ENCODE data around the gene NR6A1. TPM values are rescaled to one million over a fixed set of nuclear protein-coding genes. Genes with fewer than 3 reads are reported as not detected.

The NR6A1 gene
- total and polyA plus RNA-seq, 11 donors = 0.65 to 5.7 (median 1.6) TPM

DNA sequence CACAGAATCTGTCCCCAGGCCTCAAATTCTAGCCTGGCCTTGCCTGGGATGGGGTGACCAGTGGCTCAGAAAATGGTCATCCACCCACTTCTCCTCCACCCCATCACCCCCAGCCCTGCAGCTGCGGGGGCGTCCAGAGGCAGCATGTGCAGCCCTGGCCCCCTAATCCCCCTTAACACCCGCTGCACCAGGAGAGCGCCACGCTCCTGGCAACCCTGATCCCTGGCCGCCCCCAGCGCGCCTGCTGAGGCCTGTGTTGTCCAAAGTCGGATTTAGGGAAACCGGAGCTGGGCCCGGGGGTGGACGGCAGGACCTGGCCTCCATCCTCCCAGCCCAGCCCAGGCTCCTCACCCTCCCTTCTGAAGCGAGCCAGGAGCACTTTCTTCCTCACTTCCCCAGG is 285.9 kb downstream of the NR6A1 start:
- TF ChIP-seq POLR2A (IDR thresholded peaks at IDR 0.05) (no peak), CTCF (IDR thresholded peaks at IDR 0.05) (no peak)
- Histone ChIP-seq H3K36me3 (no peaks in the 10 kb centered on the region), H3K27me3 (peaks cover 8 to 73% (median 27%) of the 10 kb centered on the region in 9 donors), H3K4me1 (no peaks in the 10 kb centered on the region), H3K4me3 (no peak overlapping the region), H3K9me3 (no peaks in the 10 kb centered on the region), H3K27ac (no peak overlapping the region)
- ATAC-seq = no peak
- intact Hi-C loops (cut with DNase I) = no loop called here
- DNase-seq = peak in 1 of 5 donors; percentile 52
- WGBS, 4 donors = 60 to 77% (median 66%) methylated on average over 4 to 13 of the region's 13 CpGs

DNA sequence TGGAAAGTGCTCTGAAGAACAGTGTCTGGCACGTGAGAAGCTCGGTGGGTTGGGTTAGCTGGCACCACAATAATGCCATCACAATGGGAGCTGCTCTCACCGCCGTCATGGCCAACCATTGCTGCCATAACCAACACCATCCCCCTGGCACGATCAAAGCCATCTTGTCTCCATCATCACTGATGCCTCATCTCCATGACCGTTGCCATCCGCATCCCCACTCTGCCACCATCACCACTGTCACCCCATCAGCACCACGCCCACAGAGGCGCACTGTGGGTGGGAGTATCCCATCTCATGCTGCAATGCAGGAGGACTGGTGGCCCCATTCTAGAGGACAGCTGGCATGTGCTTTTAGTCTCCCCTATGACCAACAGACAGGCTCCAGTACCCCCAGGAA is 287.6 kb downstream of the NR6A1 start:
- DNase-seq (peak in 2 of 5 donors; percentile 13 to 26), ATAC-seq (no peak)
- Histone ChIP-seq H3K36me3 (no peaks in the 10 kb centered on the region), H3K4me1 (no peaks in the 10 kb centered on the region), H3K27ac (no peak overlapping the region), H3K4me3 (no peak overlapping the region), H3K9me3 (no peaks in the 10 kb centered on the region), H3K27me3 (peaks cover 10 to 80% (median 28%) of the 10 kb centered on the region in 9 donors)
- intact Hi-C loops (cut with DNase I) = loop anchor here in 1 of 10 donors (5.0 kb wide), 1 partner anchor 66 kb away; the partner anchor contains the start of gene PSMB7
- 94 to 98% (median 94%) methylated on average over 9 of the region's 9 CpGs for WGBS, 4 donors
- TF ChIP-seq CTCF (IDR thresholded peaks at IDR 0.05) (no peak), POLR2A (IDR thresholded peaks at IDR 0.05) (no peak)

DNA sequence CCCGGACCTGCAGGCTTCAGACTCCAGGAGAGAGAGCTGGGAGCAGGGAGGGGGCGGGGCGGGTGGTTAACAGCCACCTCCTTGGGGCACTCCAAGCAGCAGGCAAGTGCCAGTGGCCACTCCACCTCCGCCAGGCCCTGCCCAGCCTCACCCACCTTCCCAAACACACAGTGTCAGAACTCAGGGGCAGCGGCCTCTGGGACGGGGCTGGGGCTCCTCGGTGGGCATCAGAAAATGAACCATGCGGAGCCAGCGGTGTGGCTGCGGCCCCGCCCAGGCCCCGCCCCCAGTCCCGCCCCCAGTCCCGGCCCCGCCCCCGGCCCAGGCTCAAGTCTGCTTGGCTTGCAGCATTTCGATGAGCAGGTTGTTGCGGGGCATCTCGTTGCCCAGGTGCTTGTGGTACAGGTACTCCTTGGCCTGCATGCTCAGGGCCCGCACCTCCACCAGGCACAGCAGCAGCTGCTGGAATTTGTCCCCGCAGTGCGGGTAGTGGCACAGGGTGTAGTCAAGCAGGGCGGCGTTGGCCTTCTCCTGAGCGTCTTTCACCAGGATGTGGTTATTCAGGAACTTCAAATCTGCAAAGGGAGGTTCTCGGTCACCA is 288.6 kb downstream of the NR6A1 start:
- Histone ChIP-seq H3K36me3 (no peaks in the 10 kb centered on the region), H3K27ac (no peak overlapping the region), H3K4me3 (no peak overlapping the region), H3K9me3 (no peaks in the 10 kb centered on the region), H3K4me1 (peaks cover 0 to 9% (median under 1%) of the 10 kb centered on the region in 12 donors), H3K27me3 (peaks cover 16 to 82% (median 32%) of the 10 kb centered on the region in 9 donors)
- TF ChIP-seq POLR2A (IDR thresholded peaks at IDR 0.05) (no peak), CTCF (IDR thresholded peaks at IDR 0.05) (no peak)
- intact Hi-C loops (cut with DNase I) = loop anchor here in 1 of 10 donors (5.0 kb wide), 1 partner anchor 65 kb away; the partner anchor contains the start of gene PSMB7
- WGBS, 4 donors = 29 to 65% (median 39%) methylated on average over 8 to 26 of the region's 26 CpGs
- DNase-seq (peak in 2 of 5 donors; percentile 12 to 44), ATAC-seq (no peak)

DNA sequence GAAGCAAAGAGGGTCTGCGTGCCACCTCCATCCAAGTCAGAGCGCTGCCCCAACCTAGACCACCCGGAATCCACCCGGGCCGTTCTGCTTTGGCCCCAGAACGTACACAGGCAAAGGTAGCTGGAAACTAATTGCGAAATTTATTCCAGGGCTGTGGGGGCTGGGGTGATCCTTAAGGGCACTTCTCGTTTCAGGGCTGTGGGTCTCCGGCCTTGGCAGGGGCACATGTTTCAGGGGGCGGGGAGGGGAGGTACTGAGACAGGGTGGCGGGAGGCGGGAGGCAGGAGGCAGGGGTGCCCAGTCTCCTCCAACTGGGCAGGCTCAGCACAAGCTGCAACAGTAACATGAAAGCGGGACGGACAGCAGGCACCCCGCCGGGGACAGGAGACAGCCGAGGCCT is 290.0 kb downstream of the NR6A1 start:
- Histone ChIP-seq H3K27ac (no peak overlapping the region), H3K4me3 (no peak overlapping the region), H3K36me3 (no peaks in the 10 kb centered on the region), H3K4me1 (peaks cover 0 to 15% (median 2%) of the 10 kb centered on the region in 12 donors), H3K27me3 (peaks cover 14 to 82% (median 32%) of the 10 kb centered on the region in 9 donors), H3K9me3 (no peaks in the 10 kb centered on the region)
- 71 to 78% (median 73%) methylated on average over 6 to 17 of the region's 17 CpGs for WGBS, 4 donors
- TF ChIP-seq CTCF (IDR thresholded peaks at IDR 0.05) (no peak), POLR2A (IDR thresholded peaks at IDR 0.05) (no peak)
- DNase-seq (peak in 1 of 5 donors; percentile 43), ATAC-seq (no peak)
- intact Hi-C loops (cut with DNase I) = loop anchor here in 3 of 10 donors (2.0 to 5.0 kb wide), 2 partner anchors 62 to 64 kb away; partner anchors contain the start of gene PSMB7 (in 1 of the 3)
